GM19099 (cell line): ENCODE results near the gene BNIPL.

ENCODE experiments used
- POLR2A ChIP-seq: IDR thresholded peaks from 3 replicates; pipeline ENCODE4 v1.6.1; 2011; ENCODE audit warnings: low read depth; ENCODE audit not compliant: insufficient read length; ENCODE audit errors: extremely low read depth

Gene BNIPL

GRCh38 chr1:151060657-151061421 lies 24.5 kb downstream of the BNIPL start:
- TF ChIP-seq POLR2A, result no peak

GRCh38 chr1:151061704-151062103 lies 25.3 kb downstream of the BNIPL start:
- no peak for TF ChIP-seq POLR2A

- TF ChIP-seq POLR2A, result no peak
These were observed 26.5 kb downstream of the BNIPL start for GRCh38 chr1:151062741-151063371.

GRCh38 chr1:151065089-151065645 lies 28.8 kb downstream of the BNIPL start:
- TF ChIP-seq POLR2A, result no peak

- no peak for TF ChIP-seq POLR2A
These were observed 30.8 kb downstream of the BNIPL start for GRCh38 chr1:151067185-151067584.

- TF ChIP-seq POLR2A, result no peak
These were observed 32.7 kb downstream of the BNIPL start for GRCh38 chr1:151069103-151069486.

- TF ChIP-seq POLR2A, result peak; percentile 73
These were observed 34.3 kb downstream of the BNIPL start, which contains the start of gene GABPB2 for GRCh38 chr1:151070474-151071276. Gene GABPB2 (plus strand): TSS chr1:151070761. CDS start chr1:151088190, 17,429 bp downstream.

- no peak for TF ChIP-seq POLR2A
These were observed 35.8 kb downstream of the BNIPL start for GRCh38 chr1:151072224-151072623.

GRCh38 chr1:151085953-151086559 lies 49.7 kb downstream of the BNIPL start:
- no peak for TF ChIP-seq POLR2A
